Posterior cingulate gyrus (tissue), 11 donors: Measurements from ENCODE around the gene SGPL1.

ENCODE experiments used
- DNase-seq, 10 donors: peaks; one replicate each; pipeline versions ENCODE4 v3.0.0 to v3.0.0-alpha.2; 2020 to 2021; ENCODE audit warnings: mixed read lengths in 3 of 10
- intact Hi-C: fragments of 100-400 bp; cut with DNase I; formaldehyde crosslinking; loops from one replicate; pipeline ENCODE4 v1.15.1; 2023

SGPL1 gene

DNA sequence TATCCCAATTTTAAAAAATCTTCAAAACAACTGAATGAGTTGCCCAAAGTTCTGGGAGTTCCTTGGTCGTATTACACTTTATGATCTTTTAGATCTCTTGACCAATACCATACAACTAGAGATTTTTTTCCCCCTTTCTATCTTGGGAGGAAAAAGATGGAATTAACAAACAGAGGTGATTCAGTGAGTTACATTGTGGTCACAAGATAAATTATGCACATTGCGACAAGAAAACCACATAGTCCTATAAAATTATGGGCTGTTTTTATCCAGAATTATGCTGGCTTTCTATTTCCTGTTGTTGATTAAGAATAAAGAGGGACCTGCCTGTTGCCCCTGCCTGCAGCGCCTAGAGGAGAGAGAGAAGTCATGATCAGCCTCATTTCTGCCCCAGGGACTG lies 8.2 kb upstream of the SGPL1 start:
- DNase-seq = no peak
- intact Hi-C loops = no loop called here

DNA sequence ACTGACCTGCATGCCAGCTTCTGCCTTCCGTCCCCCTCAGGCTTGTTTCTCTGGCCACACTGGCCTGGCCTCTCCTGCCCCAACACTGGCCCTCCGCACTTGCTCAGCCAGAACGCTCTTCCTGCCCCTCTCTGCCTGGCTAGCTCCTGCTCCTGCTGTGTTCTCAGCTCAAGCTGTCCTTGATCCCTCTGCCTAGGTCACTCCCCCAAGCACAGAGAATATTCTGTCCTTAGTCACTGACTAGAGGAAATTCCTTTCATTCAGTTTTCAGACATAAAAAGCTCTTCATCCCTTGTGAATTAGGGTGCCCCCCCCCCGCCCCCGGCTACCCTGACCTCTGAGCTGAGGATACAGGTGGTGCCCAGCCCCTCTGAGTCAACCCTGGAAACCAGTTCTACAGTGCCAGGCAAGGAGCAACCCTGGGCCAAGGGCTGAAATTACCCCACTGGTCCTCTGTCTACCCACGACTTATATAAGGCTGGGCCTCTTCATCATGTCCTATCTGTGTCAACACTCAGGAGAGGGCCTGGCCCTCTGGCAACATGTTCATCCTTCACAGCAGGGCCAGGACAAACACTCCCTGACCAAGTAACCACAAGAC lies 6.6 kb upstream of the SGPL1 start:
- DNase-seq = no peak
- intact Hi-C loops = no loop called here

- intact Hi-C loops = no loop called here
- DNase-seq = no peak
Observed at GRCh38 chr10:70809726-70810125, 6.0 kb upstream of the SGPL1 start.

DNA sequence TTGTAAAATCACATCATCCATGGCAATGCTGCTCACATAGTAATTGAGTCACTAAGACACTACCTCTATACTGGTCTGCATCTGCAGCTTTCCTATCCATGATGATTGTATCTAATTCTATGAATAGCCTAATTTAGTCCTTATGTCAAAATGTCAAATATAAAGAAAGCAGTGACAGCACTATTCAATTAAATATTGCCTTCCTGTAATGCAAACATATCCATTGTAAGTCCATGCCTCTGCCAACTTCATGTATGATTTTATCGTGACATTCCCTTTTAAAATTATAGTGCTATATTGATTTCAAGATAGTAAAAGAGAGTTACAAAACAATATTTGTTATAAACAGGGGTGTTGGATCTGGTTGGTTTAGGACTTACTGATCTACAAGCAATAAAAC lies 4.8 kb upstream of the SGPL1 start:
- intact Hi-C loops = no loop called here
- no peak for DNase-seq

- no peak for DNase-seq
- intact Hi-C loops = no loop called here
Observed at GRCh38 chr10:70811881-70812280, 3.9 kb upstream of the SGPL1 start.

DNA sequence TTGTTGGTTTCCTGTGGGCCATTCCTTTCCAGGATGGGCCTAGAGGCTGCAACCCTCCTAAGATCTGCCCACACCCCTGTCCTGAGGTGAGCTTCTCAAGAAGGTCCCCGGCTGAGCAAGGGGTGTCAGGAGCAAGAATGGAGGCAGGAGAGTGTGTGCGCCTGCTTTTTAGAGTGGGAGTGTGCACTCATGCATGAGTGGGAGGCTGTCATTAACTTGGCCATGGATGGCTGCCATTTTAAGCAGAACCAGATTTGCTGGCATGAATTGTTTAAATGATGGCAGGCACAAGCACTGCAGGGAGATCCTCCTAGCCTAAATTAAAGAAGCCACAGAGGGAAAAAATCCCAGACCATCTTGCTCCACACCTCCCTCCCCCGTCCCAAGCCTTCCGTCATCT lies 2.9 kb upstream of the SGPL1 start:
- intact Hi-C loops = no loop called here
- peak in 1 of 10 donors; percentile 54 for DNase-seq

DNA sequence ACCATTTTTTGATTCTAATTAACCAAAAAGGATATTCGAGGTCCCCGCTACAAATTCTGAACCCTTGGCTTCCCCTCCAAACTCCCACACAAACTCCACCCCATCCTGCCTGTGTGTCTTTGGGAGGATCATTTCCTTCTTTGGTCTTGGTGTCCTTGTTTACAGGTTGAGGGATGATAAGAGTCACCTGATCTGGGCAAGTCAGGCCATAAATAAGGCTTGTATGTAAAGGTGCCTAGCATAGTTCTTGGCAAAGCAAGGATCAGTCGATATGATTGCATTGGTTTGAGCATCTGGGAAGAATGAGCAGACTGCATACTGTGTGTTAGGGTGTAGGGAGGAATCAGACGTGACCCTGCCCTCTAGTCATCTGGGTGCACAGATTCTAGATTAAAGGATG lies 1.6 kb upstream of the SGPL1 start:
- intact Hi-C loops = no loop called here
- no peak for DNase-seq

DNA sequence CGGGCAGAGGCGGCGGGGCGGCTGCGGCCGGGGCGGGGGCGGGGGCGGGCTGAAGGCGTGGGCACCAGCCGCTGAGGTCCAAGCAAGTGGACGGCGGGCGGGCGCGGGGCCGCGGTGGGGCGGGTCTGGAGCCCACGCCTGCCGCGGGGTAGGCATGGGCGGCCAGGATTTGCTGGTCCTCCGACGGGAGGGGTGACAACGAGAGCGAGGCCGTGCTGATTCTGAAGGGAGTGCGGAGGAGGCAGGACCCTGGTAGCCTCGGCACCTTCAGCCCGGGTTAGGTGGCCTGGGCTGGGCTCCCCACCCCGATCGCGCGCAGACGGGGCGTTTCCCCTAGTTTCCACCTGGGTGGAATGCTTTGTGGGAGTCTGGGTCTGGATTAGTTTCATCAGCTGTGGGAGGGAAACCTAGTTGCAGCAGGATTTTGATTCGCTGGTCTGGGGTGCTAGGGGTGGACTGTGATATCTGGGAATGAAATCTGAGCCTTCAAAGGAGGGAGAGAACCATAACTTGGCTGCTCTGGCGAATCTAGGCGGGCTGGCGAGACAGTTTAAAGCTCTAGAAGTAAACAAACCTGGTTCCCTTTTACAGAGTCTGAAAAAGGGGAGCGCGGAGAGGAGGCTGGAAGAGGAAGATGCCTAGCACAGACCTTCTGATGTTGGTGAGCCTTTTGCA lies 609 bp downstream of the SGPL1 start:
- intact Hi-C loops = no loop called here
- DNase-seq = peak; percentile 24 to 90 (median 50)

DNA sequence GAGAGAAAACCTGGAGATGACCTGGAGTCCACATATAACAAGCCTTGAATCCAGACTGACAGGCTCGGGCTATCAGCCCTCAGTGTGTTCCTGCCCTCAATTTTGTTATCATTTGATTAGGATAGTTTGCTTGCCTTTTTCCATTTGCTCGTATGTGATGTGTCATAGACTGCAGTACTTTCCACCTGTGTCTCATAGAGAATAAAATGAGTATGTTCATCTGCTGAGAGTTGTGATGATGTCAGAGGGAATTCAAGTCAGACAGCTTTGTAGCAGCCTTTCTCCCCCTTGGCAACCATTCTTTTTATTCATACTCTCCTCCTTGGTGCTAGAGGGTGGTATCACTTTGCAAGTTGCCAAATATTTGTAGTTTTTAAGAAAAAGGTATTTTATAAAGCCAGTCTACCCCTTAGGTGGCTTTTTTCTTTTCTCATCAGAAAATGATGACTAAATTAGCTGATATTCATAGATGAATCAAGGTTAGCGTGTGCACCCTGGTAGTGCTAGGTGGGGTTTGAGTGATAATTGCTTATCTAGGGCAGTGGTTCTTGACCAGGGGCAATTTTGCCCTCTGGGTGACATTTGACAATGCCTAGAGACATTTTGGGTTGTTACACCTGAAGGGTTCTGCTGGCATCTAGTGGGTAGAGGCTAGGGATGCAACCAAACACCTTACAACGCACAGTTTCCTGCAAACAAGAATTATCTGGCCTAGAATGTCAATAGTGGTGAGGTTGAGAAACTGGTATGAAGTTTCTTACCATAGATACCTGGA lies 5.4 kb downstream of the SGPL1 start:
- no peak for DNase-seq
- intact Hi-C loops = no loop called here

DNA sequence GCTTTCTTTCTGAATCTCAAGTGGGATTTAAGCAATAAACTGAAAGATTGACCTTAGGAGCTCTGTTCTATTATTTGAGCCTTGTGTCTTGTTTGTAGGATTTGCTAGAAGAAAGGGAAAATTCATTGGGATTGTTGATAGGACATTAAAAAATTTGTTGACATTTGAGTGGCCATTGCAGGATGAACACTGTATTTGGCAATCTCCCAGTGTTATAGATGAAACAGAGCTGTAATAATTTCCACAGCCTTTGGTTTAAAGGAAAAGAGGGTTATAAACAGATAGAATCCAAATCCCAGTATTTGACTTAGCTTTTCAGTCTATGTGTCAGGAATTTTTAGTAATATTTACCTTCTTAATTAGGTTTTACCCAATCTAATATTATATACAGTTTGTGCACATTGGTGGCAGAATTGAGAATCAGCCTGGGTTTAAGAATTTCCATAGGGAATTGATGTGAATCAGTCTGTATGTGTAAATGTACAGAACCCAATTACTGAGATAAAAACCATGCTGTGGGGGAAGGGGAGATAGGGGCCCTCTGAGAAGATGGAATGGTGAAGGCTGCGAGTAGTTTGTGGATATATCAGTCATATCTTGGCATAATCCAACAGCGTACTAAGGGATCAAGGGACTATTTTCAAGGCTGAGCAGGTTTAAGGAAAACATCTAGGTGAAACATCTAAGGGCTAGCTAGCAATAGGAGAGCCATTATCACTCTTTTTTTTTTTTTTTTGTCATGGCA lies 6.5 kb downstream of the SGPL1 start:
- DNase-seq = no peak
- intact Hi-C loops = no loop called here

DNA sequence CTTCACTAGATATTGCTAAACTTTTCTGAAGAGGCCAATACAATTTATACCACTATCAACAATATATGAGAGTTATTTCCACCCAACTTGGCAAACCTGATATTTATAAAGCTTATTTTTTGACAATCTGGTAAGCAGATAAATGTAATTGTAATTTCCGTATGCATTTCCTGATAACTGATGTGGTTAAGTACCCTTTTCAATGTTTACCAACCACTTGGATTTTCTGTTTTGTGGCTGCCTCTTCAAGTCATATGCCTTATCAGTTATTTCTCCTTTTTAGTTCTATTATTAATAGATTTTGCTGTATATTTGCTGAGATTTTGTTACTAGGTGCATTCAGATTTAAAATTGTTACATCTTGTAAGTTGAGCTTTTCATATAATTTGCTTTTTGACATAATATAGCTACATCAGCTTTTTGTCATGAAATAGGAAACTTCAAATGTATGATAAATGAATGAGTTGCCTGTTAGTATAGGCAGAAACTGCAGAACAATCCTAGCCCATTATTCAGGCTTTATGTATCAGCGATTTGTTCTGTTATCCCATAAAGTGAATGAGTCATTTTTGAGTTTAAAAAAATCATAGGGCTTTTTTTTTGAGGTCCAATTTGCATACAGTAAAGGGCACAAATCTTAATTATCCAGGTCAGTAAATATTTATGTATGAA lies 11.5 kb downstream of the SGPL1 start:
- no peak for DNase-seq
- intact Hi-C loops = no loop called here

DNA sequence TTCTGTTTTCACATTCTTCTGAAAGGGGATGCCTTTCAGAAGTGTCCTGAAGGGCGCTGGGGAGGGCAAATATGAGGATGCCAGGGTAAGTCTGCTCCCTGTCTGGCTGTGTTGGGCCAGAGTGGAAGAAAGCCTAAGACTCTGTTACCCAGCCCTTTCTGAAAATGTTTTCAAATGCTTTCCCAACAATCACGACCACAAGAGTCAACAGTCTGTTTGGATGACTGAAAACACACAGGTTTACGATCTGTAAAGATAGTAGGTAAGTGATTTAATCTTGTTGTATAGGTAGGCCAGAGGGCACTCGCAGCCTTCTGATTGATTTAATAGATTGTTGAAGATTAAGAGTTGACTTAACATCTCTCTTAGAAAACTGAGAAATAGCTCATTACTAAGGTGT lies 13.2 kb downstream of the SGPL1 start:
- DNase-seq = no peak
- intact Hi-C loops = no loop called here

DNA sequence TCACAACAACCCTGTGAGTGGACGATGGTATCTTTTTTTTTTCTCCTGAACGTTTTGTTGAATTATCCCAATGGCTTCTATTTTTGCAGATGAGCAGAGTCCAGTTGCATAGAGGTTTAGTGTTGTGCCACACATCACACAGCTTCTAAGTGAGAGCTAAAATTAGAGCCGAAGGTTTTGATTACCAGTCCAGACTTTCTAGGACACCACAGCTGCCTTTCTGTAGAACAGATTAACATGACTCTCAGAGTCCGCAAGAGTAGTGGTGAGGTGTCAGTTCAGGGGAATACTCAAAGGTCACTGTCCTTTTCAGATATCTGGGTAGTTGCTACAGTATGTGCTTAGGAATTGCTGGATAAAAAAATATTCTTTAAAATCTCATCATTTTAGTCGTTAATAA lies 13.8 kb downstream of the SGPL1 start:
- no peak for DNase-seq
- intact Hi-C loops = no loop called here

GRCh38 chr10:70830164-70830563 lies 14.4 kb downstream of the SGPL1 start:
- no peak for DNase-seq
- intact Hi-C loops = no loop called here

GRCh38 chr10:70832221-70832620 lies 16.5 kb downstream of the SGPL1 start:
- intact Hi-C loops = no loop called here

GRCh38 chr10:70832852-70833528 lies 17.2 kb downstream of the SGPL1 start:
- intact Hi-C loops = no loop called here
- DNase-seq = no peak

More at GRCh38 chr10:70832221-70832620, 16.5 kb downstream of the SGPL1 start:
- no peak for DNase-seq

DNA sequence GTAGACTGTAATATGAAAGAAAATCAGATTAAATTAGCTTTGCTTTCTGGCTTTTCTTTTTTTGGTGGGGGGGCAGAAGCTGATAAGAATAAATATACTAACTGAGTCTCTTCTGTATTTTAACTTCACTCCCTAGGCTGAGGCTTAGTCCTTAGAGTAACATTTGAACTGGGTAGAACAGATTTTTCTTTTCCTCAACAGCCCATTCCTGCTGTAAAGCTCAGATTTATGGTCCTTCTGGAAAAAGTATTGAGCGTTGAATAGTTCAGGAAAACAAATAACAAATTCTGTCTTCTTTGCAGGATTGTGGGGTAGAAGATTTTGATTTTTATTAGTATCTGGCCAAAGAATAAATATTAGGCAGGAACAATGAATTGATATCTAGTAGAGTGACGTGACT lies 17.9 kb downstream of the SGPL1 start:
- DNase-seq = no peak
- intact Hi-C loops = no loop called here

- no peak for DNase-seq
- intact Hi-C loops = no loop called here
Observed at GRCh38 chr10:70834021-70834420, 18.3 kb downstream of the SGPL1 start.

GRCh38 chr10:70834441-70835151 lies 18.8 kb downstream of the SGPL1 start:
- intact Hi-C loops = no loop called here
- no peak for DNase-seq
